Measurements from ENCODE around the gene ZFAND3.

The ZFAND3 gene

DNA sequence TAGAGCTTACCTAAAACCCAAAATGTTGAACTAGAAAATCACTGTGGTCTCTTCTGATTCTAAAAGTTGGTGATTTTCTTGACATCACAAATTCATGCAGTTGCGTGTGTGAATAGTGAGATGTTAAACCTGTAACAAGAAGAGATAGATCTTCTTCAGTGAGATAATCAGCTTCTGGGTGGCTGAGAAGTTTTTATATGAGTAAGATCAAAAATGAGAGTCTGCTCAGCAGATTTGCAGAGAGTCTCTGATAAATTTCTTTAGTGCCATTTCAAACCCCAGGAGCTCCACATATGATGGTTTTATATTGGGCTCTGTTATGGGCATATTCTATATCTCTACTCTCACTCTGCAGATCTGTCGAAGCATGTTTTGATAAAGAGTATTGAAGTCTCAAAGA lies 185.4 kb downstream of the ZFAND3 start:
- peaks cover 46% of the 10 kb centered on the region for H3K4me1 Mint-ChIP-seq (ENCODE audit: low read depth)
- H3K4me3 Mint-ChIP-seq = no peak overlapping the region
- no peaks in the 10 kb centered on the region for H3K27me3 Mint-ChIP-seq
- no peak overlapping the region for H3K27ac Mint-ChIP-seq
- peaks cover 9% of the 10 kb centered on the region for H3K36me3 Mint-ChIP-seq (ENCODE audit: low read depth)
- peaks cover 4% of the 10 kb centered on the region for H3K9me3 Mint-ChIP-seq

DNA sequence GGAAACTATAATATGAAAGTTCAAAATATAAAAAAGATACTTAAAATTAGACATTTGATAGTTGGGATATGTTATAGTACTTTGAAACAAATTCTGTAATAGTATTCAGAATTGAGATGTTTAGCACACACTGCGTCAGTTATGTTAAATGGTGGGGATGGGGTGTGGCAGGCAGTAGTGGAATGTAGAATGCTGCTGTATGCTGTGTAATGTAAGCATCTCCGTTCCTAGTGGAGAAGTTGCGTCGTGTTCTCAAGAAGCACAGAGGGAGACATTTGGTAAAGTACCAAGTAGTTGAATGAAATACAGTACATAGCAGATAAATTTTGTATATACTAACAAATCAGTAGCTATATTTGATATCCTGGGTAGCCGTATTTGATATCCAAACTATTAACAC lies 192.4 kb downstream of the ZFAND3 start:
- no peaks in the 10 kb centered on the region for H3K27me3 Mint-ChIP-seq
- H3K4me1 Mint-ChIP-seq (ENCODE audit: low read depth) = peaks cover 29% of the 10 kb centered on the region
- peaks cover 3% of the 10 kb centered on the region for H3K9me3 Mint-ChIP-seq
- H3K4me3 Mint-ChIP-seq = no peak overlapping the region
- no peak overlapping the region for H3K27ac Mint-ChIP-seq
- peaks cover 13% of the 10 kb centered on the region for H3K36me3 Mint-ChIP-seq (ENCODE audit: low read depth)

DNA sequence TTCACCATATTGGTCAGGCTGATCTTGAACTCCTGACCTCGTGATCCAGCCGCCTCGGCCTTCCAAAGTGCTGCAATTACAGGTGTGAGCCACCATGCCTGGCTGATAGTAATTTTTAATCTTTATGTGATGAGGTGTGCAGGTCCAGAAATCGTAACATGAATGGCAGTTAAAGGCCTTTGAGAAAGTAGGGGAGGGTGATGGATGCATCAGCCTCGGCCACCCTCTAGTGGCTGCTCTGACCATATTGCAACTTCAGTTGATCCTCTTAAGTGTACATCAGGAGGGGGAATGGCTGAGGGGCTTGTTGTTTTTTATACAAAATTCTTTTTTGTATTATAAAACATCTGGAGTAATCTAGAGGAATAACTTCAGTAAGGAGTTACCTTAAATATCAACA lies 193.0 kb downstream of the ZFAND3 start:
- Mint-ChIP-seq H3K4me3 (no peak overlapping the region), H3K9me3 (peaks cover 3% of the 10 kb centered on the region), H3K27ac (no peak overlapping the region), H3K4me1 (ENCODE audit: low read depth) (peaks cover 29% of the 10 kb centered on the region), H3K36me3 (ENCODE audit: low read depth) (peaks cover 13% of the 10 kb centered on the region), H3K27me3 (no peaks in the 10 kb centered on the region)

- Mint-ChIP-seq H3K27me3 (no peaks in the 10 kb centered on the region), H3K9me3 (no peaks in the 10 kb centered on the region), H3K36me3 (ENCODE audit: low read depth) (peaks cover 5% of the 10 kb centered on the region), H3K27ac (no peak overlapping the region), H3K4me3 (no peak overlapping the region), H3K4me1 (ENCODE audit: low read depth) (peaks cover 29% of the 10 kb centered on the region)
Measured at GRCh38 chr6:38015341-38015740, 195.8 kb downstream of the ZFAND3 start.

DNA sequence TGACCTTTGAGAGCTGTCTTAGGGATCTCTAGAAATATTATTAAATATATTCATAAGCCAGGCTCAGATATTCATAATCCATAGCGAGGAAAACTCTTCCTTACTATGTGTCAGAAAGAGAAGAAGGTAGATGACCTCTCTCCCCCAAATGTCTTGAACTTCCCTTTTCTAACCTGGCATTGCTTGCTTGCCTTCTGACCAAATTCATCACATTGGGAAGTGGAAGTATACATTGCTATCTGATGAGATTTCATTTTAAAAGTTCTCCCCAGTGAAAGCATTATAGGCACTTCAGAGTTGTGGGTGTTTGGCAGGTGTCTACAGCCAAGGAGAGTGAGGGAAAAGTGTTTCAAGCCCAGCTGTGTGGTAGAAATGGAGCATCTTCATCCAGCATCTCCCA lies 197.3 kb downstream of the ZFAND3 start:
- H3K9me3 Mint-ChIP-seq = no peaks in the 10 kb centered on the region
- no peak overlapping the region for H3K4me3 Mint-ChIP-seq
- H3K36me3 Mint-ChIP-seq (ENCODE audit: low read depth) = no peaks in the 10 kb centered on the region
- H3K27me3 Mint-ChIP-seq = no peaks in the 10 kb centered on the region
- H3K4me1 Mint-ChIP-seq (ENCODE audit: low read depth) = peaks cover 35% of the 10 kb centered on the region
- no peak overlapping the region for H3K27ac Mint-ChIP-seq

- Mint-ChIP-seq H3K27ac (no peak overlapping the region), H3K4me3 (no peak overlapping the region), H3K27me3 (no peaks in the 10 kb centered on the region), H3K4me1 (ENCODE audit: low read depth) (peaks cover 30% of the 10 kb centered on the region), H3K36me3 (ENCODE audit: low read depth) (peaks cover 5% of the 10 kb centered on the region), H3K9me3 (no peaks in the 10 kb centered on the region)
Measured at GRCh38 chr6:38018755-38019165, 199.2 kb downstream of the ZFAND3 start.

- H3K27me3 Mint-ChIP-seq = no peaks in the 10 kb centered on the region
Measured at GRCh38 chr6:38020593-38020992, 201.1 kb downstream of the ZFAND3 start.

DNA sequence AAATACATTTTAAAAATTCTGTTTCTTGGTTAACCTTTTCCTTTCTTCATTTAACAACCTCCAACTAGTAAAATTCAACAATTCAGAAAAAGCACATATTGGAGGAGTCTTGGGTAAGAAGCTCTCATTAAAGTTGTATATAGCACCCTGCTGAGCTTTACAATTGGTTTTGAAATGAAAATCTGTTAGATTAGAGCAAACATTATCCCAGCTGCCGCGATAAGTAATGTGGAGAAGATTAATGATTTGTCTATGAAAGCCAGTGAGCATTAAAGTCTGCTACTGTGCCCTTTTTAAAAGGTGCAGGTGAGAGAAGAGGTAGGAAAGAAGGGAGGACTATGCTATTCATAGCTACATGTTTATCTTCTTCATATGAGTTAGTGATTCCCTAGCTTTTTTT lies 201.5 kb downstream of the ZFAND3 start:
- Mint-ChIP-seq H3K4me3 (no peak overlapping the region), H3K27ac (no peak overlapping the region), H3K36me3 (ENCODE audit: low read depth) (peaks cover 14% of the 10 kb centered on the region), H3K9me3 (peaks cover 5% of the 10 kb centered on the region), H3K4me1 (ENCODE audit: low read depth) (peaks cover 33% of the 10 kb centered on the region), H3K27me3 (no peaks in the 10 kb centered on the region)

More at GRCh38 chr6:38020593-38020992, 201.1 kb downstream of the ZFAND3 start:
- Mint-ChIP-seq H3K4me3 (no peak overlapping the region), H3K4me1 (ENCODE audit: low read depth) (peaks cover 31% of the 10 kb centered on the region), H3K36me3 (ENCODE audit: low read depth) (peaks cover 14% of the 10 kb centered on the region), H3K9me3 (peaks cover 5% of the 10 kb centered on the region), H3K27ac (no peak overlapping the region)

GRCh38 chr6:38021571-38021970 lies 202.0 kb downstream of the ZFAND3 start:
- no peak overlapping the region for H3K27ac Mint-ChIP-seq
- peaks cover 5% of the 10 kb centered on the region for H3K9me3 Mint-ChIP-seq
- no peaks in the 10 kb centered on the region for H3K27me3 Mint-ChIP-seq
- peaks cover 37% of the 10 kb centered on the region for H3K4me1 Mint-ChIP-seq (ENCODE audit: low read depth)
- H3K36me3 Mint-ChIP-seq (ENCODE audit: low read depth) = peaks cover 14% of the 10 kb centered on the region
- no peak overlapping the region for H3K4me3 Mint-ChIP-seq

- no peak overlapping the region for H3K4me3 Mint-ChIP-seq
- peaks cover 14% of the 10 kb centered on the region for H3K36me3 Mint-ChIP-seq (ENCODE audit: low read depth)
- H3K4me1 Mint-ChIP-seq (ENCODE audit: low read depth) = peaks cover 40% of the 10 kb centered on the region
- no peak overlapping the region for H3K27ac Mint-ChIP-seq
- peaks cover 5% of the 10 kb centered on the region for H3K9me3 Mint-ChIP-seq
- no peaks in the 10 kb centered on the region for H3K27me3 Mint-ChIP-seq
Measured at GRCh38 chr6:38022688-38023087, 203.2 kb downstream of the ZFAND3 start.

DNA sequence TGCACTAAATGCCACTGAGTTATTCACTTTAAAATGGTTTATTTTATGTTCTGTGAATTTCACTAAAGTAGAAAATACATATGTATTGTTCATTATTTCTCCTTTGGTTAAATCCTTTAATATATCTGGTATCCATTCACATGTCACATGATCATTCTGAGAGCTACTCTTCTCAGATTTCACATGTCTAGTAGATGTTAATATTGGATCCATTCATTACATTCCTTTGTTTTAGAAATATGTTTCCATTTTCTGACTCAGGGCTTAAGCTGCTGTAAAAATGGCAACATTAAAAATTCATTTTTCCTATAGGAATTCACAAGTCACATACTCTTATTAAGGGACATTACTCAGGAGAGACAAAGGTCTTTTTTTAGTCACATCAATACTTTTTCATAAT lies 205.4 kb downstream of the ZFAND3 start:
- Mint-ChIP-seq H3K36me3 (ENCODE audit: low read depth) (peaks cover 14% of the 10 kb centered on the region), H3K4me1 (ENCODE audit: low read depth) (peaks cover 51% of the 10 kb centered on the region)

DNA sequence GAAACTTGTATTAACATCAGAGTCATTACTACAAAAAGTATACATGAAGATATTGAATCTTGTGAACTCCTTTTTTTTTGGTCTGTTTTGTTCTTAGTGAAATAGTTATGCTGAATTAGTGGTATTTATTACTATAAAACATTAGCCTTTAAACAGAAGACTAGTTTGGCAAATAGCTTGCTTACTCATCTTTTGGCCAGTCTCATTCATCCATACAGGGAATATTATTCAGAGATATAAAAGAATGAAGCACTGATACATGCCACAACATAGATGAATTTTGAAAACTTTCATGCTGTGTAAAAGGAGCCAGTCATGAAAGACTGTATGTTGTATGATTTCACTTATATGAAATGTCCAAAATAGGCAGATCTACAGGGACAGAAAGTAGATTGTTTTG lies 205.9 kb downstream of the ZFAND3 start:
- no peaks in the 10 kb centered on the region for H3K27me3 Mint-ChIP-seq
- peaks cover 56% of the 10 kb centered on the region for H3K4me1 Mint-ChIP-seq (ENCODE audit: low read depth)
- H3K27ac Mint-ChIP-seq = no peak overlapping the region
- peaks cover 14% of the 10 kb centered on the region for H3K36me3 Mint-ChIP-seq (ENCODE audit: low read depth)
- H3K4me3 Mint-ChIP-seq = no peak overlapping the region
- H3K9me3 Mint-ChIP-seq = peaks cover 5% of the 10 kb centered on the region

More for the DNA sequence above, 205.4 kb downstream of the ZFAND3 start:
- H3K27ac Mint-ChIP-seq = no peak overlapping the region
- H3K27me3 Mint-ChIP-seq = no peaks in the 10 kb centered on the region
- no peak overlapping the region for H3K4me3 Mint-ChIP-seq
- peaks cover 5% of the 10 kb centered on the region for H3K9me3 Mint-ChIP-seq

- Mint-ChIP-seq H3K27me3 (no peaks in the 10 kb centered on the region), H3K36me3 (ENCODE audit: low read depth) (peaks cover 14% of the 10 kb centered on the region), H3K4me3 (no peak overlapping the region), H3K27ac (no peak overlapping the region), H3K4me1 (ENCODE audit: low read depth) (peaks cover 56% of the 10 kb centered on the region), H3K9me3 (peaks cover 5% of the 10 kb centered on the region)
Measured at GRCh38 chr6:38027685-38028373, 208.3 kb downstream of the ZFAND3 start.

DNA sequence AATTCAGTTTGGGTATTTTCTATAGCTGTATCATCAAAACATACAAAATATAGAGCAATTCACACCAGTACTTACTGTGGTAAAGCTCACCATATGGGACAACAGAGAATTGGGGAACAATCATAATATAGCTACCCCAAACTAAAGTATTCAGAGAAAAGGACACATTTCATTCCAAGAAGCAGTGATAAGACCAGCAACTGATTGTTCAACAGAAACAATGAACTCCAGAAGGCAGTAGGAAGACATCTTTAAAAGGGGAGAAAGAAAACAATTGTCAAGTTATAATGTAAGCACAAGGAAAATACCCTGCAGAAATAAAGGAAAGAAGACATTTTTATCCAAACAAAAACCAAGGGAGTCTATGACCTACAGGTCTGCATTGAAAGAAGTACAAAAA lies 210.9 kb downstream of the ZFAND3 start:
- Mint-ChIP-seq H3K9me3 (no peaks in the 10 kb centered on the region), H3K27ac (no peak overlapping the region), H3K36me3 (ENCODE audit: low read depth) (no peaks in the 10 kb centered on the region), H3K27me3 (no peaks in the 10 kb centered on the region), H3K4me1 (ENCODE audit: low read depth) (peaks cover 72% of the 10 kb centered on the region), H3K4me3 (no peak overlapping the region)

- H3K9me3 Mint-ChIP-seq = no peaks in the 10 kb centered on the region
- peaks cover 53% of the 10 kb centered on the region for H3K4me1 Mint-ChIP-seq (ENCODE audit: low read depth)
- no peaks in the 10 kb centered on the region for H3K27me3 Mint-ChIP-seq
- no peak overlapping the region for H3K4me3 Mint-ChIP-seq
- H3K36me3 Mint-ChIP-seq (ENCODE audit: low read depth) = peaks cover 12% of the 10 kb centered on the region
- no peak overlapping the region for H3K27ac Mint-ChIP-seq
Measured at GRCh38 chr6:38032797-38033196, 213.3 kb downstream of the ZFAND3 start.

GRCh38 chr6:38033442-38033982 lies 214.0 kb downstream of the ZFAND3 start:
- Mint-ChIP-seq H3K9me3 (no peaks in the 10 kb centered on the region), H3K27me3 (no peaks in the 10 kb centered on the region), H3K36me3 (ENCODE audit: low read depth) (peaks cover 14% of the 10 kb centered on the region), H3K4me1 (ENCODE audit: low read depth) (peaks cover 46% of the 10 kb centered on the region), H3K4me3 (no peak overlapping the region), H3K27ac (no peak overlapping the region)

All from stimulated activated naive CD8-positive, alpha-beta T cell treated with anti-CD3 and anti-CD28 coated beads, Interleukin-15, Interleukin-2, amounts not matched to agents 100 ng/mL and 50 ng/mL, for 24 hours (primary cell).